Cardiac fibroblast (primary cell): ENCODE data around the gene LRRC3C.

ENCODE experiments used
- DNase-seq, 2 donors: peaks; one replicate each; pipeline versions ENCODE4 v3.0.0 to v3.0.0-alpha.2; 2010; ENCODE audit warnings: low read depth in 2 of 2
- H3K4me3 ChIP-seq, 2 donors: replicated peaks in 1 of 2; 1 replicate in 1 of 2; 2 replicates in 1 of 2; pipeline ENCODE4 v1.5.1; 2011; ENCODE audit warnings: low read depth in 2 of 2, low read length in 2 of 2, mild to moderate bottlenecking in 2 of 2, moderate library complexity in 1 of 2
- TF ChIP-seq, protein P1 (sequence below): IDR thresholded peaks from one replicate; pipeline ENCODE4 v1.5.1; 2011; ENCODE audit warnings: low read depth, mild to moderate bottlenecking, low read length, inconsistent platforms

Gene LRRC3C

GRCh38 chr17:39950871-39951348, 23.4 kb downstream of the LRRC3C start:
- TF ChIP-seq, protein P1, sequence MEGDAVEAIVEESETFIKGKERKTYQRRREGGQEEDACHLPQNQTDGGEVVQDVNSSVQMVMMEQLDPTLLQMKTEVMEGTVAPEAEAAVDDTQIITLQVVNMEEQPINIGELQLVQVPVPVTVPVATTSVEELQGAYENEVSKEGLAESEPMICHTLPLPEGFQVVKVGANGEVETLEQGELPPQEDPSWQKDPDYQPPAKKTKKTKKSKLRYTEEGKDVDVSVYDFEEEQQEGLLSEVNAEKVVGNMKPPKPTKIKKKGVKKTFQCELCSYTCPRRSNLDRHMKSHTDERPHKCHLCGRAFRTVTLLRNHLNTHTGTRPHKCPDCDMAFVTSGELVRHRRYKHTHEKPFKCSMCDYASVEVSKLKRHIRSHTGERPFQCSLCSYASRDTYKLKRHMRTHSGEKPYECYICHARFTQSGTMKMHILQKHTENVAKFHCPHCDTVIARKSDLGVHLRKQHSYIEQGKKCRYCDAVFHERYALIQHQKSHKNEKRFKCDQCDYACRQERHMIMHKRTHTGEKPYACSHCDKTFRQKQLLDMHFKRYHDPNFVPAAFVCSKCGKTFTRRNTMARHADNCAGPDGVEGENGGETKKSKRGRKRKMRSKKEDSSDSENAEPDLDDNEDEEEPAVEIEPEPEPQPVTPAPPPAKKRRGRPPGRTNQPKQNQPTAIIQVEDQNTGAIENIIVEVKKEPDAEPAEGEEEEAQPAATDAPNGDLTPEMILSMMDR: no peak
- no peak overlapping the region for H3K4me3 ChIP-seq
- DNase-seq: peak; percentile 32 to 40

DNA sequence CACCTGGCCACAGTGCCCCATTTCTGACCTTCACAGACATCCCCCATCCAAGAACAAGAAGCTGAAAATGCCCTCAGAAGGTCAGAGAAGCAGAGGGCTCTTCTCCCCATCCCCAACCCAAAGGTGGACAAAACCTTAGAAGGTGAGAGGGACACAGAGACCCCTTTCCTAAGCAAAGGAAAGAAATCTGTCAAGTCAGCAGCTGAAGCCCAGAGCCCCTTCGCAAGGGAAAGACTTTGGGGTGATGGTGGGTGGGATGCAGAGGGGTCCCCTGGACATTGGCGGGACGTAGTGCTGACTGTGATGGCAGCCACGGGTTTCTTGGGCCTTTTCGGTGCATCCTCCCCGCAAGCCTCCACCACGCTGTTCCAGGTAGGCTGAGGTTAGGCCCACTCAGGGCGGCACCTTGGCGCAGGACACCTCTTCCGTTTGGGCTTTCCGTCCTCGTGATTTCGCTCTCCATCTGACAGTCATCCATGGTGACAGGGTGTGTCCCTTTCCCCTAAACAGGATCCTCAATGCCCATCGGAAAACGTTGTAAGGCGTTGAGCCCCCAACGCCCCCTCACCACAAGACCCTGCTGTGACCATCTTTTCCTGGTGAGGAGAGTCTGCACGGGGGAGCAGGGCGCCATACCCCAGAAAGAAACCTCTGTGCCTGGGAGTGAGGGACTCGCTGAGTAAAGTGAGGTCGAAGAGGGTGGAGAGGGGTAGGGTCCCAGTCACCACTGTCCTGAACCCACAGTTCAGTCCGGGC, 24.6 kb downstream of the LRRC3C start:
- H3K4me3 ChIP-seq: peak overlapping the region; percentile 27 to 43
- DNase-seq: no peak

GRCh38 chr17:39952680-39953470, 25.3 kb downstream of the LRRC3C start:
- peak overlapping the region; percentile 37 to 43 for H3K4me3 ChIP-seq
- peak; percentile 95 to 98 for DNase-seq
- TF ChIP-seq, protein P1: no peak

More for the DNA sequence above, 24.6 kb downstream of the LRRC3C start:
- TF ChIP-seq, protein P1: no peak

- DNase-seq: no peak
- TF ChIP-seq, protein P1: no peak
- H3K4me3 ChIP-seq: peak overlapping the region; percentile 32 to 37
These were observed 25.9 kb downstream of the LRRC3C start for GRCh38 chr17:39953471-39953888.

DNA sequence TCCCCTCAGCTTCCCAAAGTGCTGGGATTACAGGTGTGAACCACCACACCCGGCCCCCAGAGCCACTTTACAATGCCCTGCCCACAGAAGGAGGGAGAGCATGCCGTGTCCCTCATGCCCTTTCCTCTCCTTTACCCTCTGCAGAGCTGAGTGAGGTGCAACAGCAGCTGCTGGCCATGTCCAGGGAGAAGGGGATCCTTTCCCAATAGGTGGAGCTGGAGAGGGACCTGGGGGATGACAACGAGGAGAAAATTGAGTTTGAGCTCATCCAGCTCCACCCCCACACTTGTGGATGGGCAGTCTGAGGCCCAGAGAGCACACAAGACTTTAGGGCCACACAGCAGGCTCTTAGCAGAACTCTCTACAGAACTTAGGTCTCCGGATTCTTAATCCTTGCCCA, 27.3 kb downstream of the LRRC3C start:
- no peak overlapping the region for H3K4me3 ChIP-seq
- DNase-seq: no peak
- TF ChIP-seq, protein P1: no peak

- no peak overlapping the region for H3K4me3 ChIP-seq
- TF ChIP-seq, protein P1: no peak
- no peak for DNase-seq
These were observed 28.2 kb downstream of the LRRC3C start for GRCh38 chr17:39955726-39956225.
